Esophagus squamous epithelium (tissue), 5 donors: ENCODE data around the gene SELENOP. TPM values are rescaled to one million over a fixed set of nuclear protein-coding genes. Genes with fewer than 3 reads are reported as not detected.

Experiments used
- DNase-seq: peaks from one replicate; lab custom pipeline; 2025; lab: John Stamatoyannopoulos, UW
- H3K27ac ChIP-seq, 4 donors: fragments of 200-600 bp; sonication (generic); one replicate each; pipeline ENCODE4 v1.5.1; 2016 to 2019; ENCODE audit warnings: mild to moderate bottlenecking in 1 of 4
- H3K27me3 ChIP-seq, 4 donors: fragments of 200-600 bp; sonication (generic); 1 replicate in 3 of 4; 2 replicates in 1 of 4; pipeline versions ENCODE4 v1.5.1 to v1.6.0; 2017 to 2021; ENCODE audit warnings: antibody characterized with exemption in 1 of 4
- H3K36me3 ChIP-seq, 3 donors: fragments of 200-600 bp; sonication (generic); one replicate each; pipeline ENCODE4 v1.5.1; 2016 to 2019
- H3K4me1 ChIP-seq, 3 donors: fragments of 200-600 bp; sonication (generic); one replicate each; pipeline ENCODE4 v1.5.1; 2017 to 2019
- H3K4me3 ChIP-seq, 4 donors: fragments of 200-600 bp; sonication (generic); 1 replicate in 3 of 4; 2 replicates in 1 of 4; pipeline ENCODE4 v1.5.1; 2016 to 2019; ENCODE audit warnings: mild to moderate bottlenecking in 2 of 4, moderate library complexity in 1 of 4
- H3K9me3 ChIP-seq, 3 donors: fragments of 200-600 bp; sonication (generic); one replicate each; pipeline ENCODE4 v1.5.1; 2016 to 2019
- POLR2A ChIP-seq, 4 donors: fragments of 450-650 bp; IDR thresholded peaks; one replicate each; pipeline ENCODE4 v1.6.1; 2017; ENCODE audit warnings: antibody characterized with exemption in 4 of 4, mild to moderate bottlenecking in 4 of 4, moderate library complexity in 3 of 4
- WGBS, 2 donors: methylation state at CpG; one replicate each; pipeline ENCODE4 v1.1.5; 2018; 5-methylcytosine and 5-hydroxymethylcytosine counted together
- intact Hi-C: fragments of 100-400 bp; cut with DNase I; formaldehyde crosslinking; loops from one replicate; pipeline ENCODE4 v1.15.0; 2022
- total RNA-seq, 4 donors: library from RNA; depleted of rRNA; stranded (reverse); fragments of >200 nt; gene quantifications; one replicate each; pipeline ENCODE4 v1.1.0, GENCODE V29; 2016
- TF ChIP-seq, protein P1 (sequence below), 6 experiments: fragments of 450-650 bp in 4 of 6; fragments of 200-600 bp in 2 of 6; sonication (generic) in 2 of 6; IDR thresholded peaks; one replicate each; pipeline ENCODE4 v1.5.1; 2016 to 2019; ENCODE audit warnings: antibody characterized with exemption in 6 of 6, mild to moderate bottlenecking in 4 of 6, moderate library complexity in 4 of 6
- donor health status: DM: yes; HTN: yes; CAD: no.

The SELENOP gene
- total RNA-seq, 4 donors from 2014 or later, result 74.7 to 381 (median 211) TPM

DNA sequence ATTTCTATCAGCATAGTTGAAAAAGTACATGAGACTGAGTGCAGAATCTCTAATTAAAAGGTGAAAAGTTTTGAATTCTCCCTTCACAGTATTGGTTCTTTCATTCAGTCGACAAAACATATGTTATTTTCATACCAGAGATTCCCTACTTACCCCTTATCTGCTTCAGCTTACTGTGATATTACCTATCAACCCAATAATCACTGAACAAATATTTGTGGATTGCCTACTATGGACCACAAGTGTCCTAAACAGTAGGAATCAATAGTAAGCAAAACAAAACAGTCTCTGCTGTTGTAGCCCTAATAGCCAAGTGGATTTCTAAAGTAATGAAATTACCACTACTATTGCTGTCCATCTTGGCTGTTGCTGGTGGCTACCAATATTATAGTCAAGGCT is 43.6 kb downstream of the SELENOP start:
- TF ChIP-seq POLR2A (IDR thresholded peaks at IDR 0.05), result no peak
- TF ChIP-seq, protein P1, sequence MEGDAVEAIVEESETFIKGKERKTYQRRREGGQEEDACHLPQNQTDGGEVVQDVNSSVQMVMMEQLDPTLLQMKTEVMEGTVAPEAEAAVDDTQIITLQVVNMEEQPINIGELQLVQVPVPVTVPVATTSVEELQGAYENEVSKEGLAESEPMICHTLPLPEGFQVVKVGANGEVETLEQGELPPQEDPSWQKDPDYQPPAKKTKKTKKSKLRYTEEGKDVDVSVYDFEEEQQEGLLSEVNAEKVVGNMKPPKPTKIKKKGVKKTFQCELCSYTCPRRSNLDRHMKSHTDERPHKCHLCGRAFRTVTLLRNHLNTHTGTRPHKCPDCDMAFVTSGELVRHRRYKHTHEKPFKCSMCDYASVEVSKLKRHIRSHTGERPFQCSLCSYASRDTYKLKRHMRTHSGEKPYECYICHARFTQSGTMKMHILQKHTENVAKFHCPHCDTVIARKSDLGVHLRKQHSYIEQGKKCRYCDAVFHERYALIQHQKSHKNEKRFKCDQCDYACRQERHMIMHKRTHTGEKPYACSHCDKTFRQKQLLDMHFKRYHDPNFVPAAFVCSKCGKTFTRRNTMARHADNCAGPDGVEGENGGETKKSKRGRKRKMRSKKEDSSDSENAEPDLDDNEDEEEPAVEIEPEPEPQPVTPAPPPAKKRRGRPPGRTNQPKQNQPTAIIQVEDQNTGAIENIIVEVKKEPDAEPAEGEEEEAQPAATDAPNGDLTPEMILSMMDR (IDR thresholded peaks at IDR 0.05), result no peak
- intact Hi-C loops, result no loop called here
- 13 to 22% methylated on average over 1 of the region's 1 CpG for WGBS, 2 donors
- no peaks in the 10 kb centered on the region for H3K27me3 ChIP-seq
- H3K4me3 ChIP-seq, result no peak overlapping the region
- no peak overlapping the region for H3K27ac ChIP-seq
- DNase-seq, result no peak
- H3K9me3 ChIP-seq, result no peaks in the 10 kb centered on the region
- H3K4me1 ChIP-seq, result peaks cover 0 to 5% (median 0%) of the 10 kb centered on the region in 3 donors
- no peaks in the 10 kb centered on the region for H3K36me3 ChIP-seq

DNA sequence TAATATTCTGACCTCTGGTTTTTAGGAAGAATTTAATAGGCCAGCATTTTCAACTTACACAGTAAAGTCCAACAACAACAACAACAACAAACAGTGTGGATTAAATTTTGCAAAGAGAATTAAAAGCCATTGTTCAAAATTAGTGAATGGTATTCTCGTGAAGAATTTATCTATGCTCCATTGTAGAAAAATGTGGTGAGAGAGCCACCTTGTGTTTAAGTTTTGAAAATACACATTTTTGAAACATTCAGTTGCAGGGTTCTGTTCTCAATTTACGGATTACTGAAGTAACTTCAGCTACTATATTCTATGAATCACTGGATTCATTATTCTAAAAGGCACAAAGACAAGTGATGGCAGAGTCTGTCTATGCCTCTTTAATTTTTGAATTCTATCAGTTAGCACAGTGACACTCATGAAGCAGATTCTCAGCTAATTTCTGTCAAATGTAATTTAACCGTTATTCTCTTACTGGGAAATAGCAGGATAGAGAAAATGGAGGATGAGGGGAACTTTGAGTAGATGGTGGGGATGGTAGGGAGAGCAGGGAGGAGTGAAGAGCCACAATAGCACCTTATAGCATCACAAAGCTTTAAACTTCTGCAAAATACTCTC is 44.1 kb downstream of the SELENOP start:
- no peak for DNase-seq
- Histone ChIP-seq H3K9me3 (no peaks in the 10 kb centered on the region), H3K27me3 (no peaks in the 10 kb centered on the region), H3K36me3 (no peaks in the 10 kb centered on the region), H3K4me1 (peaks cover 0 to 5% (median 0%) of the 10 kb centered on the region in 3 donors), H3K27ac (no peak overlapping the region), H3K4me3 (no peak overlapping the region)
- TF ChIP-seq, protein P1 (IDR thresholded peaks at IDR 0.05), result peak; percentile 30 to 66 (median 34)
- no peak for TF ChIP-seq POLR2A (IDR thresholded peaks at IDR 0.05)
- whole genome bisulfite sequencing, 2 donors, result 33% methylated on average over 3 of the region's 3 CpGs
- intact Hi-C loops, result no loop called here

DNA sequence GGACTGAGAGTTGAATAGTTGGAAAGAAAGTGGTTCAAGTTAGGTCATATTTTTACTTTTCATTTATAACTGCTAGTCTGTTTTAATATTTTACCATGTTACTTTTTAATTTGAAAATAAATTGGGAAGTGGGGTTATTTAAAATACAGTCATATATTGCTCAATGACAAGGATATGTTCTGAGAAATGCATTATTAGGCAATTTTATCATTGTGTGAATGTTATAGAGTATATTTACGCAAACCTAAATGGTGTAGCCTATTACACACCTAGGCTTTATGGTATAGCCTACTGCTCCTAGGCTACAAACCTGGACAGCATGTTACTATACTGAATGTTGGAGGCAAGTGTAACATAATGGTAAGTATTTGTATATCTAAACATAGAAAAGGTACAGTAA is 49.9 kb downstream of the SELENOP start:
- Histone ChIP-seq H3K4me1 (peaks cover 0 to 7% (median 0%) of the 10 kb centered on the region in 3 donors), H3K27me3 (peaks cover 0 to 6% (median 0%) of the 10 kb centered on the region in 4 donors), H3K36me3 (no peaks in the 10 kb centered on the region), H3K27ac (no peak overlapping the region), H3K4me3 (no peak overlapping the region), H3K9me3 (no peaks in the 10 kb centered on the region)
- WGBS, 2 donors, result 86 to 93% methylated on average over 1 of the region's 1 CpG
- DNase-seq, result no peak
- intact Hi-C loops, result no loop called here
- TF ChIP-seq, protein P1 (IDR thresholded peaks at IDR 0.05), result no peak
- TF ChIP-seq POLR2A (IDR thresholded peaks at IDR 0.05), result no peak

DNA sequence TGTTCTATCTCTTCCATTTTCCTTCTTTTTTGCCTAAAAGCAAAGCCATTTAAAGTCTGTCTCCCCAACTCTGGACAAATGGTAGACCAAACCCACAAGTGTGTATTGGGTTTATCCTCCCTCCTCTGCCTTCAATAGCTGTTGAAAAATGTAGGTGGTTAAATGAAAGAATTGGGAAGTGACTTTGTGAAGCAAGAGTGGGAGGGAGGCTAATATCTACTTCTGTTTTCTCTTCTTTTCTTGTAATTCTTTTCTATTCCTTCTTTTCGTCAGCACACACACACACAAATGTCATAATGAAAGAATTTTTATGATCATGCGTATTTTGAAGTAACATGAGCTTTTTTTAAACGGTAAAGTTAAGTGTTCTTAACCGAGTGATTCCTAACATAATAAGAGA is 51.3 kb downstream of the SELENOP start:
- no peaks in the 10 kb centered on the region for H3K36me3 ChIP-seq
- intact Hi-C loops, result no loop called here
- WGBS, 2 donors, result 78 to 94% methylated on average over 4 of the region's 4 CpGs
- H3K4me3 ChIP-seq, result no peak overlapping the region
- no peak for DNase-seq
- no peak overlapping the region for H3K27ac ChIP-seq
- no peaks in the 10 kb centered on the region for H3K9me3 ChIP-seq
- no peak for TF ChIP-seq POLR2A (IDR thresholded peaks at IDR 0.05)
- TF ChIP-seq, protein P1 (IDR thresholded peaks at IDR 0.05), result no peak
- peaks cover 0 to 10% (median 0%) of the 10 kb centered on the region in 4 donors for H3K27me3 ChIP-seq
- peaks cover 0 to 7% (median 0%) of the 10 kb centered on the region in 3 donors for H3K4me1 ChIP-seq

DNA sequence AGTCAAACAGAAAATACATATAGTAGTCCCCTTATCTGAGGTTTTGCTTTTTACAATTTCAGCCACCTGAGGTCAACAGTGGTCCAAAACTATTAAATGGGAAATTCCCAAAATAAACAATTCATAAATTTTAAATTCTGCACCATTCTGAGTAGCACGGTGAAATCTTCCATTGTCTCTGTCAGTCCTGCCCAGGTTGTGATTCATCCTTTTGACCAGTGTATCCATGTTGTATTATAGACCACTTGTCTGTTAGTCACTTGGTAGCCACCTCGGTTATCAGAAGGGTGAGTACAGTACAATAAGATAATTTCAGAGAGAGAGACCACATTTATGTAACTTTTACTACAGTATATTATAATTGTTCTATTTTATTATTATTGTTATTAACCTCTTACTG is 52.2 kb downstream of the SELENOP start:
- Histone ChIP-seq H3K27ac (no peak overlapping the region), H3K4me3 (no peak overlapping the region), H3K9me3 (no peaks in the 10 kb centered on the region), H3K27me3 (peaks cover 0 to 10% (median 0%) of the 10 kb centered on the region in 4 donors), H3K4me1 (peaks cover 0 to 7% (median 0%) of the 10 kb centered on the region in 3 donors), H3K36me3 (no peaks in the 10 kb centered on the region)
- intact Hi-C loops, result no loop called here
- WGBS, 2 donors, result 47 to 83% methylated on average over 2 of the region's 2 CpGs
- TF ChIP-seq POLR2A (IDR thresholded peaks at IDR 0.05), result no peak
- TF ChIP-seq, protein P1 (IDR thresholded peaks at IDR 0.05), result no peak
- no peak for DNase-seq
